Peyer's patch (tissue), 4 donors: ENCODE data around the gene WDR38.

Experiments
- POLR2A ChIP-seq, 2 donors: fragments of 450-650 bp; IDR thresholded peaks; one replicate each; pipeline ENCODE4 v1.5.1; 2017; ENCODE audit warnings: antibody characterized with exemption in 2 of 2, mild to moderate bottlenecking in 2 of 2, moderate library complexity in 2 of 2
- TF ChIP-seq, protein P1 (sequence below), 6 experiments: fragments of 450-650 bp in 4 of 6; fragments of 200-600 bp in 2 of 6; sonication (generic) in 1 of 6; IDR thresholded peaks; one replicate each; pipeline ENCODE4 v1.5.1; 2017 to 2019; ENCODE audit warnings: antibody characterized with exemption in 6 of 6, mild to moderate bottlenecking in 3 of 6, moderate library complexity in 1 of 6

- TF ChIP-seq, protein P1, sequence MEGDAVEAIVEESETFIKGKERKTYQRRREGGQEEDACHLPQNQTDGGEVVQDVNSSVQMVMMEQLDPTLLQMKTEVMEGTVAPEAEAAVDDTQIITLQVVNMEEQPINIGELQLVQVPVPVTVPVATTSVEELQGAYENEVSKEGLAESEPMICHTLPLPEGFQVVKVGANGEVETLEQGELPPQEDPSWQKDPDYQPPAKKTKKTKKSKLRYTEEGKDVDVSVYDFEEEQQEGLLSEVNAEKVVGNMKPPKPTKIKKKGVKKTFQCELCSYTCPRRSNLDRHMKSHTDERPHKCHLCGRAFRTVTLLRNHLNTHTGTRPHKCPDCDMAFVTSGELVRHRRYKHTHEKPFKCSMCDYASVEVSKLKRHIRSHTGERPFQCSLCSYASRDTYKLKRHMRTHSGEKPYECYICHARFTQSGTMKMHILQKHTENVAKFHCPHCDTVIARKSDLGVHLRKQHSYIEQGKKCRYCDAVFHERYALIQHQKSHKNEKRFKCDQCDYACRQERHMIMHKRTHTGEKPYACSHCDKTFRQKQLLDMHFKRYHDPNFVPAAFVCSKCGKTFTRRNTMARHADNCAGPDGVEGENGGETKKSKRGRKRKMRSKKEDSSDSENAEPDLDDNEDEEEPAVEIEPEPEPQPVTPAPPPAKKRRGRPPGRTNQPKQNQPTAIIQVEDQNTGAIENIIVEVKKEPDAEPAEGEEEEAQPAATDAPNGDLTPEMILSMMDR (IDR thresholded peaks at IDR 0.05), result no peak
- TF ChIP-seq POLR2A (IDR thresholded peaks at IDR 0.05), result no peak
These were observed 40.2 kb upstream of the WDR38 start for GRCh38 chr9:124813041-124813440.
